Caco-2 (cell line): Measurements from ENCODE around the gene MBOAT1. TPM values are rescaled to one million over a fixed set of nuclear protein-coding genes. Genes with fewer than 3 reads are reported as not detected.

Source experiments
- BruUV-seq: library from RNA; stranded (reverse); fragments of 400-500 nt; replicated peaks from 2 replicates; lab custom pipeline; 2021; lab: Mats Ljungman, UMichigan
- CTCF ChIA-PET: fragments of 300-600 bp; sonication (Branson Sonifier 250); formaldehyde crosslinking; loops from one replicate; lab custom pipeline; 2022; ENCODE audit warnings: antibody characterized with exemption; lab: Charles Lee
- POLR2A ChIA-PET: fragments of 300-600 bp; sonication (Branson Sonifier 250); formaldehyde crosslinking; loops from one replicate; lab custom pipeline; 2022; ENCODE audit warnings: antibody characterized with exemption; lab: Charles Lee
- DNase-seq, 2 experiments: peaks; one replicate each; pipeline versions ENCODE4 v3.0.0 to v3.0.0-alpha.2; 2020 to 2022
- H3K27me3 ChIP-seq: replicated peaks from 2 replicates; pipeline ENCODE4 v1.6.0; 2011; ENCODE audit warnings: low read length; ENCODE audit not compliant: control insufficient read depth, insufficient read depth
- H3K36me3 ChIP-seq: 2 replicates; pipeline ENCODE4 v1.5.1; 2011; ENCODE audit warnings: low read length; ENCODE audit not compliant: control insufficient read depth, insufficient read depth
- H3K4me1 ChIP-seq: fragments of 250-450 bp; sonication (Bioruptor Pico); 2 replicates; pipeline ENCODE4 v1.5.1; 2020; ENCODE audit warnings: mild to moderate bottlenecking
- H3K4me3 ChIP-seq: 2 replicates; pipeline ENCODE4 v1.5.1; 2011; ENCODE audit warnings: low read depth, mild to moderate bottlenecking, control low read depth, low read length
- H3K9me3 ChIP-seq: fragments of 250-450 bp; sonication (Bioruptor Pico); 2 replicates; pipeline ENCODE4 v1.5.1; 2020; ENCODE audit warnings: mild to moderate bottlenecking, moderate library complexity
- H3K27ac Mint-ChIP-seq: one replicate; pipeline ENCODE4 v1.8.0; 2022; ENCODE audit warnings: mixed read lengths; ENCODE audit not compliant: unreplicated experiment
- H3K27me3 Mint-ChIP-seq: one replicate; pipeline ENCODE4 v1.8.0; 2022; ENCODE audit warnings: mixed read lengths; ENCODE audit not compliant: insufficient read depth, unreplicated experiment
- H3K36me3 Mint-ChIP-seq: one replicate; pipeline ENCODE4 v1.8.0; 2022; ENCODE audit warnings: mild to moderate bottlenecking, mixed read lengths; ENCODE audit not compliant: insufficient read depth, unreplicated experiment
- H3K4me1 Mint-ChIP-seq: one replicate; pipeline ENCODE4 v1.8.0; 2022; ENCODE audit warnings: low read depth, mixed read lengths; ENCODE audit not compliant: unreplicated experiment
- H3K4me3 Mint-ChIP-seq: one replicate; pipeline ENCODE4 v1.8.0; 2022; ENCODE audit warnings: mild to moderate bottlenecking, moderate library complexity, mixed read lengths; ENCODE audit not compliant: unreplicated experiment
- H3K9me3 Mint-ChIP-seq: one replicate; pipeline ENCODE4 v1.8.0; 2022; ENCODE audit warnings: mixed read lengths; ENCODE audit not compliant: unreplicated experiment
- intact Hi-C: fragments of 100-400 bp; cut with micrococcal nuclease; formaldehyde crosslinking; loops from one replicate; pipeline ENCODE4 v1.10.0; 2022; ENCODE audit not compliant: unreplicated experiment
- total RNA-seq: library from RNA; stranded (reverse); gene quantifications from 2 replicates; pipeline ENCODE4 v1.2.3, GENCODE V29; 2022
- TF ChIP-seq, protein P1 (sequence below), 2 experiments: fragments of 200-600 bp in 1 of 2; IDR thresholded peaks; 1 replicate in 1 of 2; 2 replicates in 1 of 2; pipeline versions ENCODE4 v1.5.1 to v1.8.0; 2011 to 2022; ENCODE audit warnings: antibody characterized with exemption in 1 of 2, control low read depth in 1 of 2, inconsistent platforms in 1 of 2, low read depth in 1 of 2, low read length in 1 of 2, mild to moderate bottlenecking in 1 of 2, moderate library complexity in 1 of 2; ENCODE audit not compliant: insufficient read depth in 1 of 2, severe bottlenecking in 1 of 2, unreplicated experiment in 1 of 2

MBOAT1 gene
- total RNA-seq, 1 experiment from 2014 or later = 7.3 TPM

DNA sequence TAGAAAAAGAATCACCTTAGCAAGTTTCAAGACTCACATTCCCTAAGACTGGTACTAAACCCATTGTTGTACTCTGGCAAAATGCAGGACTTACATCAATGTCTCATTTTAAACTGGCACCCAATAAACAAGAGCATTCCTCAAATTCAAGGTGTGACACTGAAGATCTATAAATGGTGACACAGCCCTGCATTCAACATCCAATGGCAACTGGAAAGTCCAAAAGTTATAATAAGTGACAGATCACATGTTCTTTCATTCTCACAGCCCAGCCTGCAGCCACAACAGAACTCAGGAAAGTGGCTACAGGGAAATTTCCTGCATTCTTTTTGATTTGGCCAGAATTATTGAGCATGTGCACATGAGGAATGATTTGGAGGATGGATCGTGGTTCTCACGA lies 57.5 kb downstream of the MBOAT1 start:
- Histone ChIP-seq H3K4me3 (no peak overlapping the region), H3K9me3 (no peaks in the 10 kb centered on the region), H3K4me1 (peaks cover 6% of the 10 kb centered on the region; the same call in 1 of the 2 replicates), H3K36me3 (no peaks in the 10 kb centered on the region), H3K27me3 (no peaks in the 10 kb centered on the region)
- no peak overlapping the region for H3K4me3 Mint-ChIP-seq
- POLR2A ChIA-PET = no interaction called here
- no TSS peak for BruUV-seq
- no peaks in the 10 kb centered on the region for H3K4me1 Mint-ChIP-seq
- intact Hi-C loops = loop anchor here (1.0 kb wide), 1 partner anchor 23 kb away; no protein-coding TSS in a partner anchor
- CTCF ChIA-PET = interaction anchor here (1.2 kb wide), 1 partner anchor 28 kb away, joined by 6 read pairs; no protein-coding TSS in a partner anchor
- no peaks in the 10 kb centered on the region for H3K36me3 Mint-ChIP-seq
- H3K27ac Mint-ChIP-seq = no peak overlapping the region
- H3K27me3 Mint-ChIP-seq = no peaks in the 10 kb centered on the region
- no peaks in the 10 kb centered on the region for H3K9me3 Mint-ChIP-seq
- TF ChIP-seq, protein P1, sequence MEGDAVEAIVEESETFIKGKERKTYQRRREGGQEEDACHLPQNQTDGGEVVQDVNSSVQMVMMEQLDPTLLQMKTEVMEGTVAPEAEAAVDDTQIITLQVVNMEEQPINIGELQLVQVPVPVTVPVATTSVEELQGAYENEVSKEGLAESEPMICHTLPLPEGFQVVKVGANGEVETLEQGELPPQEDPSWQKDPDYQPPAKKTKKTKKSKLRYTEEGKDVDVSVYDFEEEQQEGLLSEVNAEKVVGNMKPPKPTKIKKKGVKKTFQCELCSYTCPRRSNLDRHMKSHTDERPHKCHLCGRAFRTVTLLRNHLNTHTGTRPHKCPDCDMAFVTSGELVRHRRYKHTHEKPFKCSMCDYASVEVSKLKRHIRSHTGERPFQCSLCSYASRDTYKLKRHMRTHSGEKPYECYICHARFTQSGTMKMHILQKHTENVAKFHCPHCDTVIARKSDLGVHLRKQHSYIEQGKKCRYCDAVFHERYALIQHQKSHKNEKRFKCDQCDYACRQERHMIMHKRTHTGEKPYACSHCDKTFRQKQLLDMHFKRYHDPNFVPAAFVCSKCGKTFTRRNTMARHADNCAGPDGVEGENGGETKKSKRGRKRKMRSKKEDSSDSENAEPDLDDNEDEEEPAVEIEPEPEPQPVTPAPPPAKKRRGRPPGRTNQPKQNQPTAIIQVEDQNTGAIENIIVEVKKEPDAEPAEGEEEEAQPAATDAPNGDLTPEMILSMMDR (IDR thresholded peaks at IDR 0.05; ENCODE audit: insufficient read depth in 1 of 2, low read depth in 1 of 2, low read length in 1 of 2, severe bottlenecking in 1 of 2, unreplicated experiment in 1 of 2) = no peak
- DNase-seq = no peak

GRCh38 chr6:20153194-20153593 lies 59.1 kb downstream of the MBOAT1 start:
- TF ChIP-seq, protein P1 (IDR thresholded peaks at IDR 0.05; ENCODE audit: insufficient read depth in 1 of 2, low read depth in 1 of 2, low read length in 1 of 2, severe bottlenecking in 1 of 2, unreplicated experiment in 1 of 2) = no peak
- H3K9me3 ChIP-seq = no peaks in the 10 kb centered on the region
- H3K4me1 Mint-ChIP-seq = no peaks in the 10 kb centered on the region
- no peaks in the 10 kb centered on the region for H3K9me3 Mint-ChIP-seq
- peaks cover 6% of the 10 kb centered on the region; the same call in 1 of the 2 replicates for H3K4me1 ChIP-seq
- intact Hi-C loops = no loop called here
- BruUV-seq = no TSS peak
- H3K27ac Mint-ChIP-seq = no peak overlapping the region
- ChIA-PET POLR2A (no interaction called here), CTCF (no interaction called here)
- H3K27me3 ChIP-seq = no peaks in the 10 kb centered on the region
- DNase-seq = no peak
- no peaks in the 10 kb centered on the region for H3K27me3 Mint-ChIP-seq
- H3K4me3 Mint-ChIP-seq = no peak overlapping the region
- H3K4me3 ChIP-seq = no peak overlapping the region
- no peaks in the 10 kb centered on the region for H3K36me3 ChIP-seq
- no peaks in the 10 kb centered on the region for H3K36me3 Mint-ChIP-seq

GRCh38 chr6:20148433-20148832 lies 63.8 kb downstream of the MBOAT1 start:
- POLR2A ChIA-PET = no interaction called here
- Mint-ChIP-seq H3K27me3 (no peaks in the 10 kb centered on the region), H3K4me1 (no peaks in the 10 kb centered on the region), H3K4me3 (no peak overlapping the region), H3K36me3 (no peaks in the 10 kb centered on the region), H3K9me3 (no peaks in the 10 kb centered on the region), H3K27ac (no peak overlapping the region)
- Histone ChIP-seq H3K27me3 (no peaks in the 10 kb centered on the region), H3K9me3 (no peaks in the 10 kb centered on the region), H3K4me3 (no peak overlapping the region), H3K36me3 (no peaks in the 10 kb centered on the region), H3K4me1 (no peaks in the 10 kb centered on the region)
- DNase-seq = no peak
- intact Hi-C loops = no loop called here
- CTCF ChIA-PET = no interaction called here
- BruUV-seq = no TSS peak
- TF ChIP-seq, protein P1 (IDR thresholded peaks at IDR 0.05; ENCODE audit: insufficient read depth in 1 of 2, low read depth in 1 of 2, low read length in 1 of 2, severe bottlenecking in 1 of 2, unreplicated experiment in 1 of 2) = no peak
